ENCODE results near the gene HMSD. TPM values are rescaled to one million over a fixed set of nuclear protein-coding genes. Genes with fewer than 3 reads are reported as not detected.

Gene HMSD
- total RNA-seq, 2 donors from 2014 or later: 0.70 to 5.5 TPM

DNA sequence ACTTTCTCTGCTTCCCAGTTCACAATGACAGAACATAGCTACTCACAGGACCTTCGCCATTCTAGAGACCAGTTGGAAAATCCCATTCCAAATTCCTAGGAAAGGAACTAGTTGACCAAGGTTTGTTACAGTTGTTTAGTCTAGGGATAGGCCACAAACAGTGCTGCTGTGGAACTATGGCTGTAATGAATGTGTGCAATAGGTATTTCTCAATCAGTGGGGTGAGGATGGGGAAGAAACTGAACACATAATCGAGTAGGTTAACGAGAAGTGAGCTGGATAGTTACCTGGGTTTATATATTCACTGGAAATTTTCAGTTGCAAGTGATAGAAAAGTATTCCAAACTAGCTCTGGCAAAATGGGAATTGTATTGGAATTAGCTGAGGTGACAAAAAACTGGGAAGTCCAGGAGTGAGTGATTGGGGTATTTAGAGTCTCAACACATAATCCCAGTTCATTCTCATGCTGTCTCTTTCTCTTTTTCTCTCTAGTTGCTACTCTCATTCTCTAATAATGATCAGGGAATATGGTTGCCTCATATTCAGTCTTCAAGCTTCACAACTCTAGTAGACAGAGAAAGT lies 18.2 kb upstream of the HMSD start:
- Histone ChIP-seq H3K27me3 (ENCODE audit: control insufficient read depth, insufficient read depth, low read length, poor library complexity, severe bottlenecking) (peaks cover 17% of the 10 kb centered on the region), H3K27ac (ENCODE audit: low read depth, low read length) (no peak overlapping the region), H3K4me1 (ENCODE audit: control insufficient read depth, insufficient read depth, low read length) (no peaks in the 10 kb centered on the region), H3K9ac (ENCODE audit: extremely low read depth, low read length, poor library complexity, severe bottlenecking) (no peak overlapping the region), H3K9me3 (ENCODE audit: control insufficient read depth, low read length) (no peaks in the 10 kb centered on the region), H3K36me3 (ENCODE audit: control insufficient read depth, insufficient read depth, low read length) (no peaks in the 10 kb centered on the region), H3K4me3 (ENCODE audit: low read length) (no peak overlapping the region)
- no peak overlapping the region for H3K27ac Mint-ChIP-seq
- H3K27me3 Mint-ChIP-seq (ENCODE audit: insufficient read depth): peaks cover 21% of the 10 kb centered on the region
- 92 to 95% methylated on average over 2 to 3 of the region's 3 CpGs for WGBS, 2 experiments (ENCODE audit: insufficient coverage in 1 of 2, insufficient read length in 1 of 2)
- no peaks in the 10 kb centered on the region for H3K4me1 Mint-ChIP-seq
- H3K9me3 Mint-ChIP-seq: no peaks in the 10 kb centered on the region
- DNase-seq: no peak
- TF ChIP-seq, protein P1, sequence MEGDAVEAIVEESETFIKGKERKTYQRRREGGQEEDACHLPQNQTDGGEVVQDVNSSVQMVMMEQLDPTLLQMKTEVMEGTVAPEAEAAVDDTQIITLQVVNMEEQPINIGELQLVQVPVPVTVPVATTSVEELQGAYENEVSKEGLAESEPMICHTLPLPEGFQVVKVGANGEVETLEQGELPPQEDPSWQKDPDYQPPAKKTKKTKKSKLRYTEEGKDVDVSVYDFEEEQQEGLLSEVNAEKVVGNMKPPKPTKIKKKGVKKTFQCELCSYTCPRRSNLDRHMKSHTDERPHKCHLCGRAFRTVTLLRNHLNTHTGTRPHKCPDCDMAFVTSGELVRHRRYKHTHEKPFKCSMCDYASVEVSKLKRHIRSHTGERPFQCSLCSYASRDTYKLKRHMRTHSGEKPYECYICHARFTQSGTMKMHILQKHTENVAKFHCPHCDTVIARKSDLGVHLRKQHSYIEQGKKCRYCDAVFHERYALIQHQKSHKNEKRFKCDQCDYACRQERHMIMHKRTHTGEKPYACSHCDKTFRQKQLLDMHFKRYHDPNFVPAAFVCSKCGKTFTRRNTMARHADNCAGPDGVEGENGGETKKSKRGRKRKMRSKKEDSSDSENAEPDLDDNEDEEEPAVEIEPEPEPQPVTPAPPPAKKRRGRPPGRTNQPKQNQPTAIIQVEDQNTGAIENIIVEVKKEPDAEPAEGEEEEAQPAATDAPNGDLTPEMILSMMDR (conservative IDR thresholded peaks at IDR 0.05): no peak
- H3K36me3 Mint-ChIP-seq (ENCODE audit: low read depth): no peaks in the 10 kb centered on the region
- H3K4me3 Mint-ChIP-seq: no peak overlapping the region

DNA sequence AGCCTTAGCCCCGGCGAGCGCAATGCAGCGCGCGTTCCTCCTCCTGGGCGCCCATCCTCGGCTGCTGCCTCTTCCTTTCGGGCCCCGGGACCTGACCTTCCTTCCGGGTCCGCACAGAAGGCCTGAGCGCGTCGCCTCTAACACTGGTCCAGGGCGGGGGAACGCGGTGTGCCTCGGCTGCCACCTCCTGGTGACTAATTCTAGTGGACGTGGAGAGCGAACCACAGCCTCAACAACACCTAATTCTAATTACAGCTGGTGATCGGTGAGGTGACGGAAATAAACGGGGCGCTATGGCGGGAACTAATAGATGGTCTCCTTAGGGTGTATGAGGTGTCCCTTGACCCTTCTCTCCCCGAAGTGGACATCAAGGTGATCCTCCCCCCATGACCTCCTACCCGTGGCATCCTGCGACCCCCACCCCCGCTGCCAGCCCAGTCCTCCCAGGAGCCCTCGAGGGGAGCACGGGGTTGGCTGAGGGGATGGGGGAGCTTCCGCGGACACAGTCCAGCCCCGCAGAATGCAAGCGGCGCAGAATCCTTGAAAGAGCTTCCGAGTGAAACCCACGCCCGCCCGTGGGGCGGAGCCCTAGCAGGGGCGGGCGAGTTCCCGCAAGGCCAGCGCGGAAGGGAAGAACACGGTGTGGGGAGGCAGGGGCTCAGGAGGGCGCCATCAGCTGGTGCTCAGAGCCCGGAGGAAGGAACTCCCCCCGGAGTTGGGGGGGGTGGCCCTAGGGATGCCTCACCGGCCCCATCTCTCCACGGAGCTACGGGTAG lies 12.8 kb upstream of the HMSD start:
- no peaks in the 10 kb centered on the region for H3K9me3 Mint-ChIP-seq
- H3K27me3 Mint-ChIP-seq (ENCODE audit: insufficient read depth): peaks cover 20% of the 10 kb centered on the region
- Histone ChIP-seq H3K9ac (ENCODE audit: extremely low read depth, low read length, poor library complexity, severe bottlenecking) (no peak overlapping the region), H3K9me3 (ENCODE audit: control insufficient read depth, low read length) (no peaks in the 10 kb centered on the region), H3K27me3 (ENCODE audit: control insufficient read depth, insufficient read depth, low read length, poor library complexity, severe bottlenecking) (peaks cover 47% of the 10 kb centered on the region), H3K4me1 (ENCODE audit: control insufficient read depth, insufficient read depth, low read length) (no peaks in the 10 kb centered on the region), H3K27ac (ENCODE audit: low read depth, low read length) (no peak overlapping the region), H3K4me3 (ENCODE audit: low read length) (peak overlapping the region; percentile 82), H3K36me3 (ENCODE audit: control insufficient read depth, insufficient read depth, low read length) (no peaks in the 10 kb centered on the region)
- no peak overlapping the region for H3K4me3 Mint-ChIP-seq
- WGBS, 2 experiments (ENCODE audit: insufficient coverage in 1 of 2, insufficient read length in 1 of 2): 8 to 21% methylated on average over 8 to 53 of the region's 54 CpGs
- TF ChIP-seq, protein P1 (conservative IDR thresholded peaks at IDR 0.05): peak; percentile 86
- DNase-seq: peak; percentile 97
- no peaks in the 10 kb centered on the region for H3K36me3 Mint-ChIP-seq (ENCODE audit: low read depth)
- H3K4me1 Mint-ChIP-seq: no peaks in the 10 kb centered on the region
- H3K27ac Mint-ChIP-seq: no peak overlapping the region

DNA sequence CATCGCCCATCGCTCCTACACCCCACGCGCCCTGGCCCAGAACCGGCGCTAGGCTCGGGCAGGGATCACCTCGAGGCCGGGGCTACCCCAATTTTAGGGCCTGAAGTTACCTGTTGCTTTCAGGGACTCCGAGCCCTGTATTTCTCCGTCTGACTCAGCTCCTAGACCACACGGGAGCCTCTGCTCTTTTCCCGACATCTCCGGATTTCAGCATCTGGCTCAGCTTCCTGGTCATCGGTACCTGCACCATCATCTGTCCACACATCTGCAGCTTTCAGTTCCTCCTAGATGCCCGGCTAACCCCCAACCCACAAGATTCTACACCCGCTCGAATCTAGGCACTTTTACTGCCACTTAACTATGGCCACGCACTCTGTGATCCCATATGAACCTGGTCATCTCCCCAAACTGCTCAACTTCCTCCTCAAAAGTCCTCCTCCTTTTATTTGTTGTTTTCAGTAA lies 12.1 kb upstream of the HMSD start:
- Histone ChIP-seq H3K36me3 (ENCODE audit: control insufficient read depth, insufficient read depth, low read length) (no peaks in the 10 kb centered on the region), H3K4me3 (ENCODE audit: low read length) (peak overlapping the region; percentile 82), H3K27me3 (ENCODE audit: control insufficient read depth, insufficient read depth, low read length, poor library complexity, severe bottlenecking) (peaks cover 47% of the 10 kb centered on the region), H3K9ac (ENCODE audit: extremely low read depth, low read length, poor library complexity, severe bottlenecking) (no peak overlapping the region), H3K9me3 (ENCODE audit: control insufficient read depth, low read length) (no peaks in the 10 kb centered on the region), H3K4me1 (ENCODE audit: control insufficient read depth, insufficient read depth, low read length) (no peaks in the 10 kb centered on the region), H3K27ac (ENCODE audit: low read depth, low read length) (no peak overlapping the region)
- Mint-ChIP-seq H3K27me3 (ENCODE audit: insufficient read depth) (peaks cover 26% of the 10 kb centered on the region), H3K4me1 (no peaks in the 10 kb centered on the region), H3K36me3 (ENCODE audit: low read depth) (no peaks in the 10 kb centered on the region), H3K9me3 (no peaks in the 10 kb centered on the region), H3K27ac (no peak overlapping the region), H3K4me3 (no peak overlapping the region)
- DNase-seq: no peak
- 71 to 85% methylated on average over 19 of the region's 19 CpGs for WGBS, 2 experiments (ENCODE audit: insufficient coverage in 1 of 2, insufficient read length in 1 of 2)
- TF ChIP-seq, protein P1 (conservative IDR thresholded peaks at IDR 0.05): no peak

Data from endodermal cell (in vitro differentiated cells).